ENCODE results near the gene PTCH1. TPM values are rescaled to one million over a fixed set of nuclear protein-coding genes. Genes with fewer than 3 reads are reported as not detected.
A peak's percentile ranks its signal among the peaks of the same experiment; 100 is the strongest.

Gene PTCH1
- total RNA-seq (2021) = 23.0 and 33.4 TPM in 2 replicates
- percentile 76 among the genes with signal in this experiment for Bru-seq, nascent RNA
- BruChase-seq, experiment 1, labeled RNA remaining after a 2-hour chase = percentile 77 among the genes with signal in this experiment
- BruChase-seq, experiment 2, labeled RNA remaining after a 6-hour chase = percentile 71 among the genes with signal in this experiment
- long read RNA-seq, partial matches to known transcripts = 1 of 3 reads
- long read RNA-seq, other reads (novel, unspliced or antisense) = 2 of 3 reads

GRCh38 chr9:95516734-95517558 is at the start of gene PTCH1:
TSS of gene PTCH1 (minus strand) at chr9:95516971.
- H4K20me1 ChIP-seq (ENCODE audit: insufficient read depth) = no peaks in the 10 kb centered on the region
- POLR2A ChIA-PET (ENCODE audit: unreplicated experiment) = no interaction called here
- peaks cover 8% of the 10 kb centered on the region; the same call in 1 of the 2 replicates for H3K4me1 ChIP-seq (replicated peaks; ENCODE audit: insufficient read depth)
- peak within 1 kb of the TSS; percentile 95 for H3K4me3 ChIP-seq
- H3K79me2 ChIP-seq (ENCODE audit: low read depth) = peaks cover 14% of the 10 kb centered on the region
- peaks cover 8% of the 10 kb centered on the region; the same call in 1 of the 2 replicates for H3K9me3 ChIP-seq (ENCODE audit: insufficient read depth, low read depth)
- intact Hi-C loops (cut with micrococcal nuclease; ENCODE audit: unreplicated experiment) = loop anchor here (10.0 kb wide), 1 partner anchor 208 kb away; no protein-coding TSS in a partner anchor
- CTCF ChIA-PET = no interaction called here
- H3F3A ChIP-seq (ENCODE audit: insufficient read depth, low read depth) = peaks cover 11% of the 10 kb centered on the region; the same call in 1 of the 2 replicates
- H3K9me2 ChIP-seq (ENCODE audit: insufficient read depth) = no peaks in the 10 kb centered on the region
- TF ChIP-seq EZH2 (IDR thresholded peaks at IDR 0.05; ENCODE audit: low read depth) (no peak), CTCF (conservative IDR thresholded peaks at IDR 0.05) (no peak)
- H2AFZ ChIP-seq = peak within 1 kb of the TSS; percentile 99
- no TSS peak for BruUV-seq (replicated peaks)
- H3K36me3 ChIP-seq (ENCODE audit: low read depth) = no peaks in the 10 kb centered on the region
- H3K4me2 ChIP-seq = peak within 1 kb of the TSS; percentile 100
- peak in 1 of 2 experiments; percentile 45 for DNase-seq
- H3K27me3 ChIP-seq (ENCODE audit: insufficient read depth, low read depth) = peaks cover 31% of the 10 kb centered on the region
- no peak within 1 kb of the TSS for H3K27ac ChIP-seq

- ChIA-PET POLR2A (ENCODE audit: unreplicated experiment) (no interaction called here), CTCF (no interaction called here)
- no peaks in the 10 kb centered on the region for H3K36me3 ChIP-seq (ENCODE audit: low read depth)
- H4K20me1 ChIP-seq (ENCODE audit: insufficient read depth) = no peaks in the 10 kb centered on the region
- no peak overlapping the region for H3K27ac ChIP-seq
- DNase-seq = no peak
- H3K9me2 ChIP-seq (ENCODE audit: insufficient read depth) = no peaks in the 10 kb centered on the region
- no peak overlapping the region for H2AFZ ChIP-seq
- H3K4me2 ChIP-seq = no peak overlapping the region
- BruUV-seq (replicated peaks) = no TSS peak
- H3K9me3 ChIP-seq (ENCODE audit: insufficient read depth, low read depth) = no peaks in the 10 kb centered on the region
- no peaks in the 10 kb centered on the region for H3K4me1 ChIP-seq (replicated peaks; ENCODE audit: insufficient read depth)
- TF ChIP-seq CTCF (conservative IDR thresholded peaks at IDR 0.05) = no peak
- TF ChIP-seq EZH2 (IDR thresholded peaks at IDR 0.05; ENCODE audit: low read depth) = no peak
- H3F3A ChIP-seq (ENCODE audit: insufficient read depth, low read depth) = no peaks in the 10 kb centered on the region
- peaks cover 63% of the 10 kb centered on the region for H3K27me3 ChIP-seq (ENCODE audit: insufficient read depth, low read depth)
- intact Hi-C loops (cut with micrococcal nuclease; ENCODE audit: unreplicated experiment) = no loop called here
- H3K4me3 ChIP-seq = no peak overlapping the region
- H3K79me2 ChIP-seq (ENCODE audit: low read depth) = no peaks in the 10 kb centered on the region
These were observed 49.2 kb upstream of the PTCH1 start for GRCh38 chr9:95565982-95566381.

- Histone ChIP-seq H3K27ac (no peak overlapping the region), H3K9me2 (ENCODE audit: insufficient read depth) (no peaks in the 10 kb centered on the region), H2AFZ (no peak overlapping the region), H3K9me3 (ENCODE audit: insufficient read depth, low read depth) (no peaks in the 10 kb centered on the region), H3K36me3 (ENCODE audit: low read depth) (no peaks in the 10 kb centered on the region), H3K4me1 (replicated peaks; ENCODE audit: insufficient read depth) (no peaks in the 10 kb centered on the region), H3K27me3 (ENCODE audit: insufficient read depth, low read depth) (peaks cover 87% of the 10 kb centered on the region), H4K20me1 (ENCODE audit: insufficient read depth) (no peaks in the 10 kb centered on the region; the same call in 1 of the 2 replicates), H3K4me2 (no peak overlapping the region), H3K79me2 (ENCODE audit: low read depth) (no peaks in the 10 kb centered on the region), H3F3A (ENCODE audit: insufficient read depth, low read depth) (no peaks in the 10 kb centered on the region), H3K4me3 (no peak overlapping the region)
- POLR2A ChIA-PET (ENCODE audit: unreplicated experiment) = no interaction called here
- CTCF ChIA-PET = no interaction called here
- no peak for TF ChIP-seq CTCF (conservative IDR thresholded peaks at IDR 0.05)
- no peak for TF ChIP-seq EZH2 (IDR thresholded peaks at IDR 0.05; ENCODE audit: low read depth)
- DNase-seq = no peak
- intact Hi-C loops (cut with micrococcal nuclease; ENCODE audit: unreplicated experiment) = no loop called here
- BruUV-seq (replicated peaks) = no TSS peak
These were observed 45.1 kb upstream of the PTCH1 start for GRCh38 chr9:95561913-95562312.

All from PC-9 (cell line).